Muscle layer of colon (tissue), 2 donors: ENCODE data around the gene NOP9.

Experiments used
- H3K27ac ChIP-seq: one replicate; pipeline ENCODE4 v1.7.0; 2013; ENCODE audit warnings: low read depth, mild to moderate bottlenecking, low read length, moderate library complexity
- H3K27me3 ChIP-seq, 2 donors: one replicate each; pipeline ENCODE4 v1.7.0; 2013; ENCODE audit warnings: low read length in 2 of 2, mild to moderate bottlenecking in 2 of 2; ENCODE audit not compliant: insufficient read depth in 2 of 2, control insufficient read depth in 1 of 2
- H3K36me3 ChIP-seq: one replicate; pipeline ENCODE4 v1.7.0; 2013; ENCODE audit warnings: mild to moderate bottlenecking, low read length; ENCODE audit not compliant: insufficient read depth
- H3K4me1 ChIP-seq: one replicate; pipeline ENCODE4 v1.7.0; 2013; ENCODE audit warnings: mild to moderate bottlenecking, low read length; ENCODE audit not compliant: insufficient read depth
- H3K4me3 ChIP-seq, 2 donors: one replicate each; pipeline ENCODE4 v1.7.0; 2013; ENCODE audit warnings: low read length in 2 of 2, low read depth in 1 of 2, mild to moderate bottlenecking in 1 of 2, moderate library complexity in 1 of 2
- H3K9ac ChIP-seq: one replicate; pipeline ENCODE4 v1.7.0; 2013; ENCODE audit warnings: low read length
- H3K9me3 ChIP-seq: one replicate; pipeline ENCODE4 v1.7.0; 2013; ENCODE audit warnings: mild to moderate bottlenecking, low read length
- donor health status: abdominal sarcoma.
- donor health status: Adenocarcinoma of cecum.

Gene NOP9

DNA sequence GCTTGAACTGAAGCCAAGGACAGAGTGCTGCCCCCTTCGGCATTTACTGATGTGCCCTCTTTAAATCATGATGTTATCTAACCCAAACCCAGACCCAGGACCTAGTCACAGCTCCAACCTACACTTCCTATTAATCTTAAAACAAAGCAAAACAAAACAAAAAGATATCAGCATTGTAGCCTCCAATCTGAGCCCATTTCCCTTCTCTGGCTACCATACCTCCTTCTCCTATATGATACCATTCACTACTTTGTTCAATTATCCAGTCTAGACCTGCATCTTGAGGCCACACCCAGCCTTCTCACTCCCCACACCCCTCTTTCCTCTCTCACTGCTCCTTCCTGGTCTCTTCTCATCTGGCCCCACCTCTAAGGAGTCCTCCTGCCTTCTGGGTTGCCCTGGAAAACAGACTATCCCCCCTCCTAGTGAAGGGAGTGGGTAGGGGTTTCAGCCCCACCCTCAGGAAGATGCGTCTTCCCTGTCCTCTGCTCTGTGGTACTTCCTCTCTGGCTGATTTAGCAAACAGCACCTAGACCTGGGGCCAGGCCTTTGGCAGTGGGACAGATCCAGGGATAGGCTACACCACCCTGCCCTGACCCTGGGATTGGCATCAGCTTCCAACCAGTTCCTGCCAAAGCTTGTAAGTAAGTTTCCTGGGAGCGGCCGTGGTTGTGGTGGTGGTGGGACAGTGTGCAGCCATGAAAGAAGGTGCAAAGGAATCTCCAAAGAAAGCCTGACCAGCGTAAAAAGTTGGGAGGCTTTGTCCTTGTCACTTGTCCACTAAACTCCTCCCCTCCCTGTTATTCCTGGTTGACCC, 14.9 kb downstream of the NOP9 start:
- Histone ChIP-seq H3K27me3 (peaks cover 11 to 35% of the 10 kb centered on the region in 2 donors), H3K9ac (no peak overlapping the region), H3K4me3 (no peak overlapping the region), H3K27ac (no peak overlapping the region), H3K36me3 (no peaks in the 10 kb centered on the region), H3K4me1 (peaks cover 28% of the 10 kb centered on the region), H3K9me3 (no peaks in the 10 kb centered on the region)

DNA sequence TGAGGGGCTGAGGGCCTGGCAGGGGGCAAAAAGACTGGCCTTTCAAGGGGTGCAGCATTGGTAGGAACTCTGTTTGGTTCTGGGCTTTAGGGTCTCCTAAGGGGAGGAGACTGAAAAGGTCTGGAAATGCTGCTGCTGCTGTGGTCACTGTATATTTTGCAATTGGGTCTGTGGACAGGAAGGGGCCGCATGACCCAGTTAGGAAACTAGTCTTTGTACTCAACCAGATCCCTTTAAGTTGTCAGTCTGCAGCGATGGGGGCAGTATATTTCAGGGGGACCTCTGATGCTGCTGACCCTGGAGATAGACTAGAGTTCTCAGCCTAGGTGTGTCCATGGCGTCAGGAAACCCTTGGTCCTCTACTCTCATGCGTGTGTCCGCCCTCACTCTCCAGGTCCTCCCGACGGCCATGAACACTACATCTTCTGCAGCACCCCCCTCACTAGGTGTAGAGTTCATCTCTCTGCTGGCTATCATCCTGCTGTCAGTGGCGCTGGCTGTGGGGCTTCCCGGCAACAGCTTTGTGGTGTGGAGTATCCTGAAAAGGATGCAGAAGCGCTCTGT, 15.7 kb downstream of the NOP9 start:
- no peak overlapping the region for H3K4me3 ChIP-seq
- H3K4me1 ChIP-seq: peaks cover 21% of the 10 kb centered on the region
- H3K27ac ChIP-seq: no peak overlapping the region

DNA sequence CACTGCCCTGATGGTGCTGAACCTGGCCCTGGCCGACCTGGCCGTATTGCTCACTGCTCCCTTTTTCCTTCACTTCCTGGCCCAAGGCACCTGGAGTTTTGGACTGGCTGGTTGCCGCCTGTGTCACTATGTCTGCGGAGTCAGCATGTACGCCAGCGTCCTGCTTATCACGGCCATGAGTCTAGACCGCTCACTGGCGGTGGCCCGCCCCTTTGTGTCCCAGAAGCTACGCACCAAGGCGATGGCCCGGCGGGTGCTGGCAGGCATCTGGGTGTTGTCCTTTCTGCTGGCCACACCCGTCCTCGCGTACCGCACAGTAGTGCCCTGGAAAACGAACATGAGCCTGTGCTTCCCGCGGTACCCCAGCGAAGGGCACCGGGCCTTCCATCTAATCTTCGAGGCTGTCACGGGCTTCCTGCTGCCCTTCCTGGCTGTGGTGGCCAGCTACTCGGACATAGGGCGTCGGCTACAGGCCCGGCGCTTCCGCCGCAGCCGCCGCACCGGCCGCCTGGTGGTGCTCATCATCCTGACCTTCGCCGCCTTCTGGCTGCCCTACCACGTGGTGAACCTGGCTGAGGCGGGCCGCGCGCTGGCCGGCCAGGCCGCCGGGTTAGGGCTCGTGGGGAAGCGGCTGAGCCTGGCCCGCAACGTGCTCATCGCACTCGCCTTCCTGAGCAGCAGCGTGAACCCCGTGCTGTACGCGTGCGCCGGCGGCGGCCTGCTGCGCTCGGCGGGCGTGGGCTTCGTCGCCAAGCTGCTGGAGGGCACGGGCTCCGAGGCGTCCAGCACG, 16.4 kb downstream of the NOP9 start:
- no peak overlapping the region for H3K4me3 ChIP-seq
- H3K9me3 ChIP-seq: no peaks in the 10 kb centered on the region
- no peak overlapping the region for H3K27ac ChIP-seq
- H3K4me1 ChIP-seq: peaks cover 17% of the 10 kb centered on the region
- peaks cover 11 to 37% of the 10 kb centered on the region in 2 donors for H3K27me3 ChIP-seq
- no peaks in the 10 kb centered on the region for H3K36me3 ChIP-seq
- no peak overlapping the region for H3K9ac ChIP-seq

More for the DNA sequence above, 15.7 kb downstream of the NOP9 start:
- Histone ChIP-seq H3K36me3 (no peaks in the 10 kb centered on the region), H3K27me3 (peaks cover 11 to 37% of the 10 kb centered on the region in 2 donors), H3K9me3 (no peaks in the 10 kb centered on the region), H3K9ac (no peak overlapping the region)

DNA sequence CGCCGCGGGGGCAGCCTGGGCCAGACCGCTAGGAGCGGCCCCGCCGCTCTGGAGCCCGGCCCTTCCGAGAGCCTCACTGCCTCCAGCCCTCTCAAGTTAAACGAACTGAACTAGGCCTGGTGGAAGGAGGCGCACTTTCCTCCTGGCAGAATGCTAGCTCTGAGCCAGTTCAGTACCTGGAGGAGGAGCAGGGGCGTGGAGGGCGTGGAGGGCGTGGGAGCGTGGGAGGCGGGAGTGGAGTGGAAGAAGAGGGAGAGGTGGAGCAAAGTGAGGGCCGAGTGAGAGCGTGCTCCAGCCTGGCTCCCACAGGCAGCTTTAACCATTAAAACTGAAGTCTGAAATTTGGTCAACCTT, 16.9 kb downstream of the NOP9 start:
- no peak overlapping the region for H3K4me3 ChIP-seq
- H3K36me3 ChIP-seq: no peaks in the 10 kb centered on the region
- H3K27ac ChIP-seq: no peak overlapping the region
- H3K9ac ChIP-seq: no peak overlapping the region
- peaks cover 17% of the 10 kb centered on the region for H3K4me1 ChIP-seq
- peaks cover 11 to 37% of the 10 kb centered on the region in 2 donors for H3K27me3 ChIP-seq
- no peaks in the 10 kb centered on the region for H3K9me3 ChIP-seq

DNA sequence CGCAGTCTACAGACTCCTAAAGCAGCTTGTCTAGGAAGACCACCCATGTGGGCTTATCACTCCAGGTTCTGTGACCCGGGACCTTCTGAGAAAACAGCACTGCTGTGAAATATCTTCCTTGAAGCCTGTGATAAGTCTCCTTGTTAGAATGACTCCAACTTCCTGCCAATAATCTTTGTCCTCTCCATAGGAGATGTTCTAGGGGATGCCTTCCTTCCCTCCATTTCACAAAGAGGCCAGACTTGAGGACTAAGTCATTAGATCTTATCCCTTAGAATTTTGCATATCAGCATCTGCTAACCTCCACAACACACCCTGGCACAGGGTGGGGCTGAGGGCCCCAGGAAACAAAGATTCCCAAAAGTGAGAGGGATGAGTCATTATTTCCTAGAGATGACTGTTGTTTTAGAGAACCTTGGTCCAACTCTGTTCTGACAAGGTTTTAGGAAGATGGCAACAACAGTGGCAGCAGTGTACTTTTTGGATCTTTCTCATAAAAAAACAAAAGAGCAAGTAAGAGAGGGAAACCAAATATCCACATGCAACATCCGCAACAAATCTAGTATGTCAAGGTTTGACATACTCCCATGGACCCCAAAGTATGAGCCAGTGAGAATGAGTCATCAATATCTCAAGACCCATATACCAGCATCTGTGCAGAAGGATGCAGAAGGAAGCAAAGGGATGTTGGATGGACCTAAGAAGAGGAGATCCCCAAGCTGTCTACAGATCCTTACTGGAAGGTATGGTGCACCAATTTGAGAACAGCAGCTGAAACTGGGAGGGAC, 17.7 kb downstream of the NOP9 start:
- no peaks in the 10 kb centered on the region for H3K9me3 ChIP-seq
- H3K4me3 ChIP-seq: no peak overlapping the region
- H3K36me3 ChIP-seq: no peaks in the 10 kb centered on the region
- H3K27me3 ChIP-seq: peaks cover 11 to 37% of the 10 kb centered on the region in 2 donors
- peaks cover 11% of the 10 kb centered on the region for H3K4me1 ChIP-seq
- H3K9ac ChIP-seq: no peak overlapping the region
- H3K27ac ChIP-seq: no peak overlapping the region

DNA sequence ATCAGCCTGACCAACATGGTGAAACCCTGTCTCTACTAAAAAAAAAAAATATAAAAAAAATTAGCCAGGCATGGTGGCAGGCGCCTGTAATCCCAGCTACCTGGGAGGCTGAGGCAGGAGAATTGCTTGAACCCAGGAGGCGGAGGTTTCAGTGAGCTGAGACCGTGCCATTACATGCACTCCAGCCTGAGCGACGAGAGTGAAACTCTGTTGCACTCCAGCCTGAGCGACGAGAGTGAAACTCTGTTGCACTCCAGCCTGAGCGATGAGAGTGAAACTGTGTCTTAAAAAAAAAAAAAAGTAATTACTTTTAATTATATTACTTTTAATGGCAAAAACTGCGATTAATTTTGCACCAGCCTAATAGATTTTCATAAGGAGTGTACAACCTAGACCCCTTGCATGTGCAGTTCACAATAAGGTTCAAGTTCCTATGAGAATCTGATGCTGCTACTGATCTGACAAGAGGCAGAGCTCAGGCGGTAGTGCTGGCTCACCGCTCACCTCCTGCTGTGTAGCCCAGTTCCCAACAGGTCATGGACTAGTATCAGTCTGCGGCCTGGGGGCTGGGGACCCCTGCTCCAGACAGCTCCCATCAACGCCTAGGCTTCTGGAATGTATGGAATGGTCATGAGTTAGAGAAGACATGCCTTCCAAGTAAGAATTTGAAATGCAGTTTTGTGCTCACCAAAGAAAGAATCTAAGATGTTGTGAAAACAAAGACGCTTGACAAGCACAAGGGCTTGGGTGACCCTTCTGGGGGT, 21.7 kb downstream of the NOP9 start:
- Histone ChIP-seq H3K4me1 (peaks cover 7% of the 10 kb centered on the region), H3K27ac (no peak overlapping the region), H3K9me3 (no peaks in the 10 kb centered on the region), H3K9ac (no peak overlapping the region), H3K36me3 (no peaks in the 10 kb centered on the region), H3K27me3 (peaks cover 11 to 27% of the 10 kb centered on the region in 2 donors), H3K4me3 (no peak overlapping the region)

DNA sequence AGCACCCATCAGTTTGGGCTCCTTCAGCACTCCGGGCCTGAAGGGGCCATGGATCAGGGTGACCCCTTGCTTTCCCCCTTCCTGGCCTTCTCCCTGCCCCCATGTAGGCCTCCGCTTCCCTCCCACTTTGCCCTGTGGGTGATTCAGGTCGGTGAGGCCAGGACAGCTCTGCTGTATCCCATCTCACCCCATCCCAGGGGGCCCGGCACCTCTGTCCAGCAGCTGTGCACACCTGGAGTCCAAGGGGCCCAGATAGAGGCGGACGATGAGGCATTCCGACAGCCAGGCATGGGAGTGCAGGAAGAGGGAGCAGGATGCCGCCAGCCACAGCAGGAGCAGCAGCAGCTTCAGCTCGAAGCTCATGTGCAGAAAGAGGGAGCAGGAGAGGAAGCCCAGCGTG, 23.0 kb downstream of the NOP9 start:
- Histone ChIP-seq H3K4me1 (no peaks in the 10 kb centered on the region), H3K9me3 (no peaks in the 10 kb centered on the region), H3K27ac (no peak overlapping the region), H3K27me3 (peaks cover 7 to 14% of the 10 kb centered on the region in 2 donors), H3K9ac (no peak overlapping the region), H3K36me3 (no peaks in the 10 kb centered on the region), H3K4me3 (no peak overlapping the region)

DNA sequence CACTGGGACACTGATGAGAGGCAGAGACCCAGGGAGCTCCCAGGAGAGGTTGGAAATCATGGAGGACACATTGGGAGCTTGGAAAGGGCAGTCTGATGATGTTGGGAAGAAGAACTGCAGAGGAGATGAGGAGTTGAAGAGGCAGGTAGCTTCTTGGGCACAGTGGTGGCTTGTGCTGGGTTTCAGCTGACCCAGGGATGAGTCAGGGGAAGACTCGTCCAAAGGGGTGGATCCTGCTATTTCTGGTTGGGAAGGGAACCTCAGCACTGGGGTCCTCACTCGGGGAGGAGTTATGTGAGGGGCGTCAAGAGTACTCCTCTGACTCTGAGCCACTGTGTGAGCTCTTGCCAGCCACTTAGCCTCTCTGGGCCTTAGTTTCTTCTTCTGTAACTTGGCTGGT, 23.7 kb downstream of the NOP9 start:
- no peaks in the 10 kb centered on the region for H3K9me3 ChIP-seq
- H3K27me3 ChIP-seq: peaks cover 7 to 14% of the 10 kb centered on the region in 2 donors
- no peak overlapping the region for H3K27ac ChIP-seq
- H3K9ac ChIP-seq: no peak overlapping the region
- no peak overlapping the region for H3K4me3 ChIP-seq
- H3K4me1 ChIP-seq: no peaks in the 10 kb centered on the region
- H3K36me3 ChIP-seq: no peaks in the 10 kb centered on the region

DNA sequence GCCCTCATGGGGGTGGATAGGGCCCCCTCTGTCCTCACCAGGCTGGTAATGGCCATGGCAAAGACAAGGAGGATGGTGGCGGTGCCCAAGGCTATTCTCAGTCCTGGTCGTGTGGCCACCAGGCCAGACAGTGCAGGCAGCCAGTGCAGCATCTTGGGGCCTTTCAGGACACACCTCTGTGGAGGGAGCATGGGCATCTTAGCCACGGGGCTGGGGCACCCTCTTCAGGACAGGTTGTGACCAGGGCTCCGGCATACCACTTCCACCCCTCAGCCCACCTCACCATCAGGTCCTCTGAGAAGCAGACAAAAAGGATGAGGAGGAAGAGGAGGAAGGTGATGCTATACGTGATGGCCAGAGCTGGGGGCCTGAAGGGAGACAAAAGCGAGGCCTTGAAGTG, 24.4 kb downstream of the NOP9 start:
- Histone ChIP-seq H3K36me3 (no peaks in the 10 kb centered on the region), H3K4me1 (no peaks in the 10 kb centered on the region), H3K27me3 (peaks cover 4 to 7% of the 10 kb centered on the region in 2 donors), H3K4me3 (no peak overlapping the region), H3K9me3 (no peaks in the 10 kb centered on the region), H3K27ac (no peak overlapping the region), H3K9ac (no peak overlapping the region)

DNA sequence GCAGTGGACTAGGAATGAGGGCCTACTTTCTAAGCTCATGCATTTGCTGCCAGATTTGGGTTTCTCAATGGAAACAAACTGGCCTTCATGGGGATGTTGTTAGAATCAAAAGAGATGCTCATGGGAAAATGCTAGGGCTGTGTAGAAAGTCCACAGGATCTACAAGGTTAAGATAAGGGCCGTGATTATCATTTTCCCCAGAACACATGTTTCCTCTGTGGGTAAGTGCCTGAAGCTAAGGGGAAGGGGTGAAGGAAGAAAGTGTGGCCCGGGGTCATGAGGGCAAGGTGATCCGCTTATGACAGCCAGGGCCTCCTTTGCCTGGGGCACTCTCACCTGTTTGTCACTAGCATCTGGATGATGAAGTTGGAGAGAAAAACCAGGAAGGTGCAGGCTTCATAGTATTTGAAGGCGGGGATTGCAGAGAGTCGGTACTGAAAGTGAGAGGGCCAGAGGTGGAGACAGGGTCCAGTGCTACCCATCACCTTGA, 25.4 kb downstream of the NOP9 start:
- Histone ChIP-seq H3K27me3 (no peaks in the 10 kb centered on the region), H3K4me3 (no peak overlapping the region)

More for the DNA sequence above, 25.4 kb downstream of the NOP9 start:
- no peaks in the 10 kb centered on the region for H3K4me1 ChIP-seq
- no peak overlapping the region for H3K27ac ChIP-seq
- H3K9me3 ChIP-seq: no peaks in the 10 kb centered on the region
- H3K9ac ChIP-seq: no peak overlapping the region
- H3K36me3 ChIP-seq: no peaks in the 10 kb centered on the region
